GM13976 (cell line): ENCODE results near the gene SHC3.
"Not testable (repeated sequence)": the region's sequence is repeated elsewhere in the genome, so short reads cannot be mapped to it uniquely, and the experiment has no call there.

Experiments
- DNase-seq: peaks from one replicate; pipeline ENCODE4 v3.0.0; 2012; ENCODE audit warnings: low spot score
- CTCF ChIP-seq: IDR thresholded peaks from 2 replicates; pipeline ENCODE4 v1.5.1; 2012; ENCODE audit warnings: borderline replicate concordance, mild to moderate bottlenecking; ENCODE audit not compliant: insufficient read depth; ENCODE audit errors: extremely low read depth, missing control alignments, control extremely low read depth
- in situ Hi-C: fragments of 300-500 bp; cut with MboI; formaldehyde crosslinking; loops from one replicate; pipeline ENCODE4 v1.12.0; 2022; ENCODE audit warnings: low sequenced_read_pairs, mixed read lengths, inconsistent platforms; ENCODE audit not compliant: unreplicated experiment

Gene SHC3

GRCh38 chr9:89219637-89220036, 41.0 kb upstream of the SHC3 start:
- DNase-seq, result no peak
- no peak for TF ChIP-seq CTCF
- in situ Hi-C loops, result no loop called here

GRCh38 chr9:89218040-89218928, 39.7 kb upstream of the SHC3 start:
- in situ Hi-C loops, result no loop called here
- DNase-seq, result no peak
- no peak for TF ChIP-seq CTCF

GRCh38 chr9:89215342-89215741, 36.7 kb upstream of the SHC3 start:
- in situ Hi-C loops, result no loop called here
- no peak for DNase-seq
- TF ChIP-seq CTCF, result no peak

GRCh38 chr9:89213396-89213880, 34.8 kb upstream of the SHC3 start:
- no peak for TF ChIP-seq CTCF
- in situ Hi-C loops, result no loop called here
- DNase-seq, result no peak

- no peak for DNase-seq
- TF ChIP-seq CTCF, result no peak
- in situ Hi-C loops, result no loop called here
These were observed 33.6 kb upstream of the SHC3 start for GRCh38 chr9:89212171-89212570.

- in situ Hi-C loops, DNase-seq: not testable (repeated sequence)
These were observed 30.7 kb upstream of the SHC3 start for GRCh38 chr9:89209311-89209710.

- TF ChIP-seq CTCF, result no peak
- in situ Hi-C loops, result no loop called here
- DNase-seq, result no peak
These were observed 28.4 kb upstream of the SHC3 start for GRCh38 chr9:89207026-89207425.
